ENCODE results near the gene FADS3.

DNA sequence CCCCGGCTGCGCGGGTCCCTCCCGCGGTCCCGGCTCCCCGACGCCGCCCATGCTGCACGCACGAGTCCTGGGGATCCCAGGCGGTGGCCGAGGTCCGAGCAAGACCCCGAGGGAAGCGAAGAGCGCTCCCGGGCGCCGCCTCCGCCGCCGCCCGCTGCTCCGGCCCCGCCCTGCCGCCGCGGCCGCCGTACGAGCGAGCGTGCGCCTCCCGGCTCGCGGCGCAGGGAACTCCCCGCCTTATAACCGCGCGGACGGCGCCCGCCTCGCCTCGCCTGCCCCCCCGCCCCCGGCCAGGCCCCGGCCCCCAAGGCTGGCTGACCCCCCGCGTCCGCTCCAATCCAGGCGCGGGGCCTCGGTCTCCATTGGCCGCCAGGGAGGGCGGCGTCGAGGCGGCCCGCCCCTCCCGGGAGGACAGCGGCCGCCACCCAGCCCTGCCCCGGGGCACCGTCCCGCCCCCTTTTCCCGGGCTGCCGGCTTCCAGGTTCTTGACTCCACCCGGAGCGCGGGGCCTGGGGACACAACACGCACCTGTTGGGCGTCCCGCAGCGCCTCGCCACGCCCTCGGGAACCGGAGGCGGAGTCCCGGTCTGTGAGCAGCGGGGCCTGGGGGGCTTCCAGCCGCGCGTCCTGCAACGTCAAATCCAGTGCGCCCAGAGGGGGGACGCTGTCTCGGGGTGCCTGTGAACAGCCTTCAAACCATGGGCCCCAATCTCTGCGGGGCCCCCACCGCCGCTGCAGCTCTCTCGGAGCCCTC lies at the start of gene FADS3:
- peak in 1 of 5 experiments; percentile 14 for TF ChIP-seq CTCF (IDR thresholded peaks at IDR 0.05)
- no peak for TF ChIP-seq EP300 (IDR thresholded peaks at IDR 0.05; ENCODE audit: low read depth)
